CD14-positive monocyte (primary cell): ENCODE results near the gene TRANK1. TPM values are rescaled to one million over a fixed set of nuclear protein-coding genes. Genes with fewer than 3 reads are reported as not detected.

Source experiments
- DNase-seq, 3 donors: peaks; one replicate each; pipeline ENCODE4 v3.0.0-alpha.2; 2011 to 2022
- H2AFZ ChIP-seq: 2 replicates; pipeline ENCODE4 v1.6.0; 2012; ENCODE audit warnings: mild to moderate bottlenecking, low read depth, low read length, inconsistent platforms; ENCODE audit not compliant: insufficient read depth, poor library complexity, severe bottlenecking
- H3K27ac ChIP-seq, 2 donors: 1 replicate in 1 of 2; 2 replicates in 1 of 2; pipeline ENCODE4 v1.5.1; 2012 to 2013; ENCODE audit warnings: low read length in 2 of 2, control low read depth in 1 of 2, inconsistent platforms in 1 of 2, low read depth in 1 of 2, mild to moderate bottlenecking in 1 of 2
- H3K27me3 ChIP-seq, 2 donors: one replicate each; pipeline versions ENCODE4 v1.6.0 to v1.6.1; 2011 to 2013; ENCODE audit warnings: low read length in 2 of 2; ENCODE audit not compliant: control insufficient read depth in 2 of 2, insufficient read depth in 2 of 2
- H3K36me3 ChIP-seq, 2 donors: replicated peaks in 1 of 2; 1 replicate in 1 of 2; 2 replicates in 1 of 2; pipeline versions ENCODE4 v1.5.1 to v1.6.1; 2012 to 2013; ENCODE audit warnings: low read length in 2 of 2, control low read depth in 1 of 2, inconsistent platforms in 1 of 2, mild to moderate bottlenecking in 1 of 2; ENCODE audit not compliant: insufficient read depth in 2 of 2, control insufficient read depth in 1 of 2
- H3K4me1 ChIP-seq, 2 donors: 1 replicate in 1 of 2; 2 replicates in 1 of 2; pipeline versions ENCODE4 v1.5.1 to v1.6.1; 2012 to 2013; ENCODE audit warnings: low read length in 2 of 2, control low read depth in 1 of 2, inconsistent platforms in 1 of 2, mild to moderate bottlenecking in 1 of 2, moderate library complexity in 1 of 2; ENCODE audit not compliant: insufficient read depth in 2 of 2, control insufficient read depth in 1 of 2
- H3K4me2 ChIP-seq: replicated peaks from 2 replicates; pipeline ENCODE3; 2012; ENCODE audit warnings: low read length, moderate library complexity, mild to moderate bottlenecking; ENCODE audit not compliant: poor library complexity, severe bottlenecking; ENCODE audit errors: extremely low read depth
- H3K4me3 ChIP-seq, 3 experiments: fragments of 200-600 bp in 1 of 3; sonication (generic) in 1 of 3; replicated peaks in 1 of 3; 1 replicate in 2 of 3; 2 replicates in 1 of 3; pipeline ENCODE4 v1.5.1; 2011 to 2013; ENCODE audit warnings: low read length in 3 of 3, mild to moderate bottlenecking in 3 of 3, control low read depth in 2 of 3, low read depth in 2 of 3, inconsistent platforms in 1 of 3, moderate library complexity in 1 of 3
- H3K79me2 ChIP-seq: 2 replicates; pipeline ENCODE4 v1.6.0; 2012; ENCODE audit warnings: mild to moderate bottlenecking, control low read depth, inconsistent platforms, low read length, moderate library complexity; ENCODE audit not compliant: insufficient read depth
- H3K9ac ChIP-seq: 2 replicates; pipeline ENCODE4 v1.6.0; 2017; ENCODE audit warnings: low read length, mild to moderate bottlenecking; ENCODE audit not compliant: insufficient read depth, poor library complexity, severe bottlenecking
- H3K9me3 ChIP-seq, 2 donors: replicated peaks in 1 of 2; 1 replicate in 1 of 2; 2 replicates in 1 of 2; pipeline versions ENCODE4 v1.5.1 to v1.6.1; 2012 to 2013; ENCODE audit warnings: low read length in 2 of 2, control low read depth in 1 of 2; ENCODE audit not compliant: control insufficient read depth in 1 of 2, insufficient read depth in 1 of 2
- H4K20me1 ChIP-seq: 2 replicates; pipeline ENCODE4 v1.6.0; 2012; ENCODE audit warnings: mild to moderate bottlenecking, low read length, control low read depth, moderate library complexity; ENCODE audit not compliant: insufficient read depth
- H3K27ac Mint-ChIP-seq, 7 donors: one replicate each; pipeline ENCODE4 v1.8.0; 2020; ENCODE audit warnings: mild to moderate bottlenecking in 7 of 7, mixed read lengths in 7 of 7, moderate library complexity in 6 of 7, inconsistent platforms in 2 of 7
- H3K27me3 Mint-ChIP-seq, 3 donors: one replicate each; pipeline ENCODE4 v1.8.0; 2021 to 2022; ENCODE audit warnings: low read depth in 3 of 3, mild to moderate bottlenecking in 3 of 3, mixed read lengths in 3 of 3, moderate library complexity in 3 of 3, inconsistent platforms in 1 of 3
- H3K36me3 Mint-ChIP-seq, 2 donors: one replicate each; pipeline ENCODE4 v1.8.0; 2020; ENCODE audit warnings: mixed read lengths in 2 of 2, inconsistent platforms in 1 of 2, mild to moderate bottlenecking in 1 of 2
- H3K4me1 Mint-ChIP-seq: one replicate; pipeline ENCODE4 v1.8.0; 2020; ENCODE audit warnings: mild to moderate bottlenecking, mixed read lengths
- H3K4me3 Mint-ChIP-seq, 2 donors: one replicate each; pipeline ENCODE4 v1.8.0; 2020; ENCODE audit warnings: mild to moderate bottlenecking in 2 of 2, mixed read lengths in 2 of 2, moderate library complexity in 1 of 2
- H3K9me3 Mint-ChIP-seq, 7 donors: one replicate each; pipeline ENCODE4 v1.8.0; 2020 to 2022; ENCODE audit warnings: mixed read lengths in 7 of 7, mild to moderate bottlenecking in 6 of 7, moderate library complexity in 6 of 7, inconsistent platforms in 2 of 7
- CTCF ChIP-seq: fragments of 200-600 bp; IDR thresholded peaks from one replicate; pipeline ENCODE4 v1.8.0; 2022; ENCODE audit warnings: antibody characterized with exemption, mild to moderate bottlenecking
- WGBS: methylation state at CpG from one replicate; pipeline ENCODE4 v1.1.5; 2013; ENCODE audit warnings: missing lambda C conversion rate; ENCODE audit not compliant: insufficient coverage; 5-methylcytosine and 5-hydroxymethylcytosine counted together
- intact Hi-C, 2 donors: fragments of 100-400 bp; cut with micrococcal nuclease; formaldehyde crosslinking; loops; one replicate each; pipeline versions ENCODE4 v1.15.0 to v1.15.1; 2023
- polyA plus RNA-seq, 3 donors: library from polyadenylated mRNA; depleted of rRNA in 1 of 3; unstranded in 2 of 3; stranded (reverse) in 1 of 3; fragments of 300-500 nt in 2 of 3; fragments of >200 nt in 1 of 3; fragmentation: Illumina TruSeq in 2 of 3; gene quantifications; 1 replicate in 2 of 3; 2 replicates in 1 of 3; pipeline ENCODE4 v1.2.3, GENCODE V29; 2012 to 2021

Gene TRANK1
- polyA plus RNA-seq, 3 donors: 2.8 to 6.3 (median 5.8) TPM

DNA sequence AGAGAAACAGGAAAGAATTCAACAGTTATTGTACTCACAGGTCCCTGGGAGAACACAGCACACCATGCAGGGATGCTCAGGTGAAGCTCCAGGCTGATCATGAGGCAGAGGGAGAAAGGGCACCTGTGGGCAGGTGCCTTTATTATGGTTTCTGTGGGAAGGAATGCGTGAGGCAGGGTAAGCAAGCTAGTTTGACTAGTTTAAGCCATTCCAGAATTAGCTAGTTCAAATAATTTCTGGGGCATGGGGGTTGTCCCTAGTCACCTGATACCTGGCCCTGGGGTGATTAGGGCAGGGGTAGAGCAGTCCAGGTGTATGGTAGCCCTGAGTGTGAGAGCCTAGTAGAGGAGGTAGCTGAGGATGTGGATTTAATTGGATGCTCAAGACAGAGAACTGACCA, 132.6 kb downstream of the TRANK1 start:
- H3K36me3 Mint-ChIP-seq: no peaks in the 10 kb centered on the region
- H3K4me3 ChIP-seq: no peak overlapping the region
- no peak overlapping the region for H3K4me2 ChIP-seq
- H3K27me3 Mint-ChIP-seq: peaks cover 0 to 3% (median 1%) of the 10 kb centered on the region in 3 donors
- no peak overlapping the region for H2AFZ ChIP-seq
- peak overlapping the region in 1 of 7 donors; percentile 62 for H3K27ac Mint-ChIP-seq
- H3K9ac ChIP-seq: no peak overlapping the region
- H3K27me3 ChIP-seq: no peaks in the 10 kb centered on the region
- H3K27ac ChIP-seq: no peak overlapping the region
- no peaks in the 10 kb centered on the region for H4K20me1 ChIP-seq
- no peaks in the 10 kb centered on the region for H3K9me3 ChIP-seq
- peaks cover 0 to 4% (median 2%) of the 10 kb centered on the region in 7 donors for H3K9me3 Mint-ChIP-seq
- TF ChIP-seq CTCF: no peak
- no peaks in the 10 kb centered on the region for H3K4me1 ChIP-seq
- peaks cover 4% of the 10 kb centered on the region for H3K4me1 Mint-ChIP-seq
- no peak overlapping the region for H3K4me3 Mint-ChIP-seq
- no peaks in the 10 kb centered on the region for H3K79me2 ChIP-seq
- H3K36me3 ChIP-seq: no peaks in the 10 kb centered on the region
- intact Hi-C loops: no loop called here
- DNase-seq: no peak
- WGBS: 100% methylated on average over 1 of the region's 1 CpG

DNA sequence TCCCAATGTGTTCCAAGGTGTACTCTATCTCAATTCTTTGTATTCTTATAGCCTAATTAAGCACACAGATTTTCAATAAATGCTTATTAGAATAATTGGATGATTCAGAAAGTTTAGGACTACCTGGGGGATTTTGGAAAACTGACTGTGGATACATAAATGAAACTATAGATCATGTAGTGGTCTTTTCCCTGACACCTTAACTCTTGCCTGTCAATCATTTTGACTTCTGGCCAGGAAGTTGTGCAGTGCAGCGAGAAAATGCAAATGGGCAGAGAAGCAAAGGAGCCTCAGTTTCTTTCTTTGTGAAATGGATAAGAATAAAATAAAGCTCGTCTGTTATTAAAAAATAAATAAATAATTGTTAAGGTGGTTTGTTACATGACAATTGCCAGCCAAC, 133.1 kb downstream of the TRANK1 start:
- H3K4me3 Mint-ChIP-seq: no peak overlapping the region
- H3K27me3 Mint-ChIP-seq: peaks cover 0 to 3% (median 0%) of the 10 kb centered on the region in 3 donors
- no peak overlapping the region for H3K27ac Mint-ChIP-seq
- peaks cover 0 to 4% (median 2%) of the 10 kb centered on the region in 7 donors for H3K9me3 Mint-ChIP-seq
- H3K4me1 Mint-ChIP-seq: peaks cover 4% of the 10 kb centered on the region
- TF ChIP-seq CTCF: no peak
- no peaks in the 10 kb centered on the region for H3K36me3 Mint-ChIP-seq
- H3K4me2 ChIP-seq: no peak overlapping the region
- H3K9me3 ChIP-seq: no peaks in the 10 kb centered on the region
- H3K27me3 ChIP-seq: no peaks in the 10 kb centered on the region
- H2AFZ ChIP-seq: no peak overlapping the region
- no peaks in the 10 kb centered on the region for H3K36me3 ChIP-seq
- 80% methylated on average over 1 of the region's 2 CpGs for WGBS
- no peak overlapping the region for H3K27ac ChIP-seq
- H3K4me3 ChIP-seq: no peak overlapping the region
- no peak overlapping the region for H3K9ac ChIP-seq
- intact Hi-C loops: no loop called here
- H3K4me1 ChIP-seq: no peaks in the 10 kb centered on the region
- DNase-seq: no peak
- no peaks in the 10 kb centered on the region for H4K20me1 ChIP-seq
- no peaks in the 10 kb centered on the region for H3K79me2 ChIP-seq
